NCI-H526 (cell line): ENCODE data around the gene TMBIM6.
"Not testable (repeated sequence)": the region's sequence is repeated elsewhere in the genome, so short reads cannot be mapped to it uniquely, and the experiment has no call there.

Experiments used
- DNase-seq, 2 experiments: peaks; one replicate each; lab custom pipeline; 2025; lab: John Stamatoyannopoulos, UW

TMBIM6 gene

GRCh38 chr12:49776858-49777257 is 35.5 kb downstream of the TMBIM6 start:
- DNase-seq, result no peak

- DNase-seq, result no peak
Measured at GRCh38 chr12:49777341-49777740, 36.0 kb downstream of the TMBIM6 start.

GRCh38 chr12:49777800-49778748 is 36.7 kb downstream of the TMBIM6 start:
- DNase-seq, result peak; percentile 7 to 67

- no peak for DNase-seq
Measured at GRCh38 chr12:49779581-49779980, 38.2 kb downstream of the TMBIM6 start.

GRCh38 chr12:49780914-49781313 is 39.6 kb downstream of the TMBIM6 start:
- DNase-seq, result not testable (repeated sequence)

GRCh38 chr12:49783917-49784676 is 42.7 kb downstream of the TMBIM6 start:
- DNase-seq, result no peak

- DNase-seq, result no peak
Measured at GRCh38 chr12:49784756-49785409, 43.5 kb downstream of the TMBIM6 start.

- no peak for DNase-seq
Measured at GRCh38 chr12:49787672-49788071, 46.3 kb downstream of the TMBIM6 start.

- no peak for DNase-seq
Measured at GRCh38 chr12:49789992-49790391, 48.6 kb downstream of the TMBIM6 start.

GRCh38 chr12:49790741-49791555 is 49.6 kb downstream of the TMBIM6 start:
- no peak for DNase-seq

- DNase-seq, result no peak
Measured at GRCh38 chr12:49791700-49792099, 50.3 kb downstream of the TMBIM6 start.

GRCh38 chr12:49792181-49792970 is 51.0 kb downstream of the TMBIM6 start:
- no peak for DNase-seq

GRCh38 chr12:49792976-49793580 is 51.7 kb downstream of the TMBIM6 start:
- DNase-seq, result no peak

GRCh38 chr12:49793620-49794019 is 52.3 kb downstream of the TMBIM6 start:
- no peak for DNase-seq

GRCh38 chr12:49794021-49794420 is 52.7 kb downstream of the TMBIM6 start:
- no peak for DNase-seq

- DNase-seq, result no peak
Measured at GRCh38 chr12:49794811-49795653, 53.7 kb downstream of the TMBIM6 start.

- DNase-seq, result no peak
Measured at GRCh38 chr12:49795654-49796105, 54.3 kb downstream of the TMBIM6 start.

GRCh38 chr12:49796155-49796554 is 54.8 kb downstream of the TMBIM6 start:
- DNase-seq, result no peak
